ENCODE measurements around the gene ERC2.

The ERC2 gene

DNA sequence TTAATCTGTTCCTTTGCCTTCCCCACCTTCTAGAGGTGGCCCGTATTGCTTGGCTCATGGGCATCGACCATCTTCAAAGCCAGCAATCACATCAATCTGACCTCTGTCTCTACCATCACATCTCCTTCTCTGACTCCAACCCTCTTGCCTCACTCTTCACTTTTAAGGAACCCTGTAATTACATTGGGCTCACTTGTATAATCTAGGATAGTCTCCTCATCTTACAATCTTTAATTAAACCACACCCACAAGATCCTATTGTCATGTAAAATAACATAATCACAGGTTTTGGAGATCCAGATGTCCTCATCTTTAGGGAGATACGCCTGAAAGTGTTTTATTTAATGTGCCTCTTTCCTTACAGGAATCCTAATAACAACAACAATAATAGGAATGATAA, 234.5 kb downstream of the ERC2 start:
- no peak for DNase-seq

DNA sequence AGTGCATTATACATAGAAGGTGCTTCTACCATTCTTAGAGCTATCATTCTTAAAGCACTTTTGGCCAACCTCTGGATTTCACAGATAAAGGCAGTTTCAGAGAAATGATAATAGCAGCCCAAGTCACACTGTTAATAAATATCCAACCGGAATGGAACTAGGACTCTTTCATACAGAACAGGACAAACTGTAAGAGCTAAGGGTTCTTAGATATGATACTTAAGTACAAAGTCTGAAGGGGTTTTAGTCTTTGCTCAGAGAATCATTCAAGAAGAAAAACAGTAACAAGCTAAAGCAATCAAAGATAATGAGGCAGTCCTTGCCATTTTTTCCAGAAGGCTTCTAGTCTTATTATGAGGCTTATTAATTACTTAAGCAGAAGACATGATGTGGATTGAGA, 239.0 kb downstream of the ERC2 start:
- no peak for DNase-seq

DNA sequence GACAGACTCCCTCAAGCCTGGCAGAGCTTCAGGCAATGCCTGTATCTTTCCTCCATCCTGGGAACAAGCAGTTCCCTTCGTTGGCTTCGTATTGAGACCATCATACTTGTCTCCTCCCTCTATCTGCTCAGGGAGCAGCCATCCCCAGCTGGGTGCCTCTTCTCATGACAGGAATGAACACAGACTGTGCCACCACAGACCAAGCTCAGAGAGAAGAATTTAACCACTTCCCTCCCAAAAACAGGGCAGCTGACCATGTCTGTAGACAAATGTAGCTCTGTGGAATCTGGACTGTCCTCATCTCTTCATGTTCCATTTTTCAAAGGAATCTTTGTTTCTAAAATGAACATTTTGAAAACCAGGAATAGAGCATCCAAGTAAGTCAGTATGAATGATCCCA, 245.4 kb downstream of the ERC2 start:
- no peak for DNase-seq

DNA sequence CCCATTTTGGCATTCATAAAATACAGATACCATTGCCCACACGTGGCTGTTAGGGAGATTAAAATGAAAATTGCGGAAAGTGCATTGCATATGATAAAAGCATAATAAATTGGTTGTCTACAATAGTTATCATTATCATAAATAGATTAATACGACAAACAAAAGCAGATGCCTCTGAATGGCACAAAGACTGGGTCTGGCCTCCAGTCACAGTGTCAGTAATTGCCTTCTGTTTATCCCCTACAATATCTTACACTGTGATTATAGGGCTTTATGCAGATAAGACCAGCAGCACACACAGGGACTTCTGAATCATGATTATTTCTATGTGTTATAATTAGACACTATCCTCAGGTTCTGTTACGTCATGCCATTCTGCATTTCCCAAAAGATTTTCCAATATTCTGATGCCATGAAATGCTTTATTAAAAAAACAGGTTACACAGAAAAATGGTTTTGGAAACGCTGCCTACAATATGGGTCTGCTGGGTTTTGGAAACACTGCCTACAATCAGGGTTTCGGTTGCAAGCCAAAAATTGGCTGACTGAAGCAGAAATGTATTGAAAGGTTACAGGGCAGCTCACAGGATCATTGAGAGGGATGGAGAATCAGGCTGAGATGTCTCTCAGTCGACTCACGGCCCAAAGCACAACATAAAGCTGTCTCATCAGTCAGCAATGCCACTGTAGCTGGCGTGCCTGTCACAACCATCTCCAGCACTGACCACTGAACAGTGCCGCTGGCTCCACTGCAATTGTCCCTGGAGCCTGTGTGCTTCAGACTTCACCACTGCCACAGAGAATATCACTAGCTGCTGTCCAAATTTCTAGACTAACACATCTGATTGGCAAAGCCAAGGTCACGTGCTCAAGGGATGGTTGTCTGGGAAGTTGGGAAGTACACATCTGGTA, 248.1 kb downstream of the ERC2 start:
- no peak for DNase-seq

DNA sequence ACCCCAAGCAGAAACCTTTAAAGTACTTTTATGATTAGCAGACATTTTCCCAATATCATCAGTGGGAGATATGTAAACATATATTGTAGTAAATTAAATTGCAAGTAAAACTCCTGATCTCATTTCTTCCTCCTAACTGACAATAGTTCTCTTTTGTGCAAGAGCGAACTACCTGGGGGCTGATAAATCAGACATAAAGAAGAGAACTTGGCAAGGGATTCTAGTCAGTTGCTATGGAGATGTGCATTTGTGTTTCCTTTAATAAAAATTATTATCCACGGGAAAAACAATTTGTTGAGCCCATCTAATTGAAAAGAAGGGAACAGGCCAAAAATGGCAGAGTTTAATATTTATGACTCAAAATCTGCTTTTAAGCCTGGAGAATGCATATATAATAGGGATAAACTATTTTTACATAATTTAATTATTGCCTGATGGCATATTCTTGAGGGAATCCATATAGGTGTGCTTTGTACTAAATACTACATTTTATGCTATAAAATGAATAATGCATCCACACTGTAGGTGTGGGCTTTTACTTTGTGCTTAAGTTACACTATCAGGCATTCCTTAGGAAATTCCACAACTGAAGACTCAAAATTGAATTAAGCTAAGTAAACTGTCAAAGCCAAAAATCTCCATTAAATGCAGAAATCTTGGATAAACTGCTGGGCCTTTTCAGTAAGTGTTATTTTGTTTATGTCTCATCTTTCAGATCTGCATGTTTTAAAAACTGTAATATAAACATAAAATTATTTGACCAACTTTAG, 258.1 kb downstream of the ERC2 start:
- no peak for DNase-seq

DNA sequence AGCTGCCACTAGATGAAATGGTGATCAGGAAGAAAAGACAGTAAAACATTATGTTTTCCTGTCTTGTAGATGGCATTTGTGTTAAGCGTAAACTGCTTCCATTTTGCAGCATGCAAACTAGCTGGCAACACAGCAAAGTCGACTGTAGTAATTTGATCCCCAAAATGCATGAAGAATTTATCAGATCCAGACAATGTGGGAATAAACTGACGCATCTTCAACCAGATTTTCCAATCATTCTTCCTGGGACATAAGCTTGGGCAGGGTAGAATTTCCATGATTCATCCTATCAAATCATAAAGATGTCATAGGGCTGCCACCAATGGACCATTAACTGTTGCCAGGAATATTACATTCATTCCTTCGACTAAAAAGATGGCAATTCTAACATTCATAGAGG, 260.3 kb downstream of the ERC2 start:
- no peak for DNase-seq

DNA sequence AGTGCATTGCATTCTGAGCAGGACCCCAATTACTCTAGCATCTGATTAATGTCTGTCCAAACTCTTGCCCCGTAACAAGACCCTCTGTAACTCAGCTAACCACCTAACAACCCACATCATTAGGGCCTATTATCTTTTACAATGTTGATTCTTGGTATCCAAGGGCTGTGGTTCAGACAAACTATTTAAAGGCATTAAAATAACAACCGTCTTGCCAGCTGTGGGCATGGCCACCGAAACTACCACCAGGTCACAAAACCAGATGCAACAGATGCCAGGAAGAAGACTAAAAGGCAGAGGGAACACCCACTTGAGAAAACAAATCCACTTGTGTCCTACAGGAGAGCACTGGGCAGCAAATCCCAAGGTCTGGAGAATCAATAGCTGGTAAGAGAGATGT, 262.9 kb downstream of the ERC2 start:
- DNase-seq = no peak

DNA sequence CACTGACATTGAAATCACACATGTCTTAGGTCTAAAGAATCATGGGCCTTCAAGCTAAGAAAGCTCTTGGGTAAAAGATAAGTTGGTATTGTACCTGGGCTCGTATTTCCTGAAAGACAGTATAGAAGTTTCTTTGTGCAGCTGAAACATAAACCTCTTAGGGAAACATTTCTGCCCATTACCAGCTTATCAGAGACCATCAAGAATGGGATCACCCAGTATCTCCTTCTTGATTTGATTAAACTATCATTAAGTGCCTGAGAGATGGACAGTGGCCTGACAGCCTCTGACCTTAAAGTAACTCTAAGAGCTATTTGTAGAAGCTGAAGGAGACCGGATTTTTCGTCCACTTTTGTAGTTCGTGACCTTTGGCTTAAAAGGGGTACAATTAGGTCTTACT, 265.3 kb downstream of the ERC2 start:
- DNase-seq = no peak

DNA sequence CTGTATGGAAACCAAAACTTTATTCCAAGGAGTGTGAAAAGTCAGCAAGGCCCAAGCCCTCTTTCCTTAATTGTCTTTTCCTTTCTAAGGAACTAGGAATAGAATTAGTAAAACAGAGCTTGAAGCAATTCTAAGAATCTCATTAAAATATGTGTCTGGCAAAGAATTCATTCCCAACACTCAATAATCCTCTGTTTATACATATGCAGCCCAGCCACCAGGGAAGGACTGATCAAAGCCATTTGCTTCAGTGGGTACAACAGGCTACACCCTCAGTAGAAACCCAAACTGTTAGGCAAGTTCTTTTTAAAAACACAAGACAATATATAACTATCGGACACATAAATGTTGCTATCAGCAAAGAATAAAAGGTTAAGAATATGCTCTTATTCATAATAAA, 266.9 kb downstream of the ERC2 start:
- DNase-seq = no peak

DNA sequence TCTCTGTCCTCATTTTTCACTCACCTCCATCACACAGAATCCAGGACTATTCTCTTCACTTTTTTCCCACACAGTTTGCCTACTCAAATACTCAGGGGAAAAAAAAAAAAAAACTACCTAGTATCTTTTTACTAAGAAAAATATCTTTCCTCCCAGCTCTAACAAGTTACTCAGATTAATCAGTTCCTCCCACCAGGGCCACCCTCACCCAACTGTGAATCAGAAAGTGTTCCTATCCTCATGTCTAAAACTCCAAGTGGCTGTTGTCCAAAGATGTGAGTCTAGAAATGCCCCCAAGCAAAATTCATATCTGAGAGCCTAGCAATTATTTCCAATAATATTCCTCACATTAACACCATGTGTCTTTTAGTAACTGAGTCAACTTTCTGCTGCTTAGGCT, 268.0 kb downstream of the ERC2 start:
- no peak for DNase-seq

DNA sequence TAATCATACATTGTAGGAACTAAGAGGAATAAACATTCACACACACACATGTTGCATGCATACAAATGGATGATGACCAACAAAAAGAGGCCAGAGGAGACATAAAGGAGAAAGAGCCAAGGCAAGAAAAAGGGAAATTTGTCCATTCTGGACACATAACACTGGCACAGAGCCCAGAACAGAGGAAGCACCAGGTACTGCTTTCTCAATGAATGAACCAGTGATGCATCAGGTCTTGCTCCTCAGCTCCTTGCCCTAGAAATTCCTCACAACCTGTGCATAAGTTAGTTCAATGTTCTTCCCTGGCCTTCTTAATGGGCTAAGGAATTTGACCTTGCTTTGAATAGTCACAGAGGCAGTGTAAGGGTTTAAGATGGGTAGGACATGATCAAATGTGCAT, 270.3 kb downstream of the ERC2 start:
- DNase-seq = no peak

DNA sequence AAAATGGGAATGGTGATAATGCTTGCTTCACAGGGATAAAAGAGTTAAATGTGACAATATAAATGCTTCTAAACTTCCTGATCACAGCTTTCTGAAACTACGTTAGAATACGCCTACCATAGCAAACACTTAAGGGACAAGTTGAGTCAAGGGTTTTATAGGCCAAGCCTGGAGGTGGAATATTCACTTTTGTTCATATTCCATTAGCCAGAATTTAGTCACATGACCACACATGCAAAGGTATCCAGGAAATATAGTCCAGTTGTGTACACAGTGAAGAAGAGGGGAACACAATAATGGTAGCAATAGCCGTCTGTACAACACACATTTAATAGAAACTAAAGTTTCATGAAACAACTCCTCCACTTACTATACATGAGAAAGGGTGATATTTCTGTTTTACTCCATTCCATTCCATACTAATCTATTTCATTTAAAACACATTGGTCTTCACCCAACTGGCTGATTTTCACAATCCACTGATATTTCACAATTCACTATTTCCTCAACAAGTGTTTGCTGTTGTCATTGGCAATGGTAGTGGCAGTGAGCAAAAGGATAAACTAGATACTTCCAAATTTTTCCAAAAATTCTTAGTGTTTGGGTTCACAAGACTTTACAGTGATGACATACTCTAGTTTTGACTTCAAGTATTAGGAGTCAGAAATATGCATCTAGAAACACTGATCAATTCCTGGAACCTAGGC, 270.9 kb downstream of the ERC2 start:
- DNase-seq = no peak

DNA sequence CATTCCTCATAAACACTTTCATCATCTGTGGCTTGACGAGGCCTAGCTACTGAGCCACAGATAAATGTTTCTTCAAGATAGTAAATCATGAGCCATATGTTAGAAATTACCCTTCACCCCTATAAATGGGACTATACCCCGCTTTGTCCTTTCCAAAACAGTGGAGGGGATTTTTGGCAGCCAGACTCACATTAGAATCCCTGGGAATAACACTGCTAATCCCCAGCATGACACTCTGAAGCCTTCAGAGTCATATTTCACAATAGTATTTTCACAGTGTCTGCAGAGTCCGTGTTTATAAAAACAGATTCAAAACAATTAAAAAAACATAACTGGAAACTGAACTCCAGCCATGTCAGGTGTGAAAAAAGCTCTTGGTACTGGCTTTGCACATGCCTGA, 271.6 kb downstream of the ERC2 start:
- DNase-seq = no peak

DNA sequence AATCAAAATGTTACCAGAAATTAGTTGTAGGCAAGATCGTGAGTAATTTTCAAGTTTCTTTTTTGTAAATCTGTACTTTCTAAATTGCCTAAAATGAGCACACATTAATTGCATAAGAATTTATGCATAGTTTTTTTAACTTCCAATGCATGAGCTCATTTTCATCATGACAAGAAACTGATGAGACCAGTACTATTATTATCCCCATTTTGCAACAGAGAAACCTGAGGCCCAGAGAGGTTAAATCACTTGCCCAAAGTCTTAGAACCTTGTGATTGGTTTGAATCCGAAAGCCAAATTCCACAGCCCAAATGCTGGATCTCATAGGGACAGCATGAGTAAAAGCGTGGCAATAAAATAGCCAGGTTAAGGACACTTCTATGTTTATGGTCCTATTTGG, 274.7 kb downstream of the ERC2 start:
- no peak for DNase-seq

DNA sequence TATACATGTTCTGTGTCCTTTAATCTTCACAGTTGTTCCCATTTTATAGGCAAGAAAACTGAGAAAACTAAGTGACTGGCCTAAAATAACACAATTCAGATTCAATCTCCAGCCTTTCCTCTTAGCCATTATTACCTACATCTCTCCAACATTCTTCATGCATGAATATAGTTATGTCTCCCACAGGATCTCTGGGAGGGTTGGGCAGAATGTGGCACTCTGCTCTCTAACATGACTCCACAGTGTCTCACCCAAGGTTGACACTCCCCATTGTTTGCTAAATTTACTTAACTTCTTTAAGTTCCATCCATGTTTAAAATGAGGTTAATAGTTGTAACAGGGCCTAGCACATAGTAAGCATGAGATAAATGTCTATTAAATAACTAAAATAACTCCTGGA, 276.3 kb downstream of the ERC2 start:
- no peak for DNase-seq

DNA sequence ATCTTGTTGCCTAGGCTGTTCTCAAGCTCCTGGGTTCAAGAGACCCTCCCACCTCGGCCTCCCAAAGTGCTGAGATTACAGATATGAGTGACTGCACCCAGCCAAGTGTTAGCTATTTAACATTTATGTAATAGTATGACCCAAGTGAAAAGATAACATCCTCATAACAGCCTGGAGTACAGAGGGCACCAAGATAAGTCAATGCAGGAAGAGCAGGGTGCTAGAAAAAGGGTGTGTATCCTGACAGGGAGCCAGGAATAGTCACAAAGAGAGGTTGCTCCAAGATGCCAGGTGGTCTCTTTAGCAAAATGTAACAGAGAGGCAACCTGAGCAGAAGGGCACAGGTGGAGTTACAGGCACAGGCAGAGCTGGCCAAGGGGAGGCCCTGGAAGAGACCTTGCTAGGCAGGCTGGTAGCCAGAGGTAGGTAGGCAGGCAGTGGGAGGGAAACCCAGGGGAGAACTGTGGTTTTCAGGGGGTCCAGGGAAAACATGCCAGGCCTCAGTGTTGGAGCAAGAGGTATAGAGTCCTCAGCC, 277.4 kb downstream of the ERC2 start:
- DNase-seq = no peak

DNA sequence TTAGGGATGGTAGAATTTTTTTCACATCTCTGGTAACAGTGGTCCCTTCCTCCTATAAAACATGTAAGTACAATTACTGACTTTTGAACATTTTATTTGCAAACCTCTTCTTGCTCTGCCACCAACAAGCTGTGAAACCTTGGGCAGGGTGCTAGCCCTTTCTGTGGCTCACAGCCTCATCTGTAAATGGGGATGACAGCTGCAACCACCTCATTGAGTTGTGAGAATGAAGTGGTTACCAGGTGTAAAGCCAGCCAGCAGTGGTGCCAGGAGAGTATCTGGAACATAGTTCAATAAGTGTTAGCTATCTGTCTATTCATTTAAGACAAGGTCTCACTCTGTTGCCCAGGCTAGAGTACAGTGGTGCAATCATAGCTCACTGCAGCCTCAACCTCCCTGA, 278.1 kb downstream of the ERC2 start:
- no peak for DNase-seq

DNA sequence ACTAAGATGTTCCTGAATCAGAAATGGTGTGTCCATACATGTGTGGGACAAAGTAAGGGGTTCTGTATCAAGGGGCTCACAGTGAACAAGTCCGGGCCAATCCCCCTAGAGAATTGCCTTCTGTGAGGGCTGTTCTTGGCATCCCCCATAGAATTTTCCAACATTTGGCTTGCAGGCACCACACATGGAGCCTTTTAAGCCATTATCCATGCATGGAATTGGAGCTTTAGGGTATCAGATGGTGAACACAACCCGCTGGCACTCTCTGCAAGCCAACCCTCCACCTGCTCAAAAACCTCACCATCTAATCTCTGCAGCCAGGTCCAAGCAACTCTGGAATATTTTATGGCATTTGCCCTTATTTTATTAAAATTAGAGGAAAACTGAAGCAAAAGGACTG, 278.7 kb downstream of the ERC2 start:
- DNase-seq = no peak

DNA sequence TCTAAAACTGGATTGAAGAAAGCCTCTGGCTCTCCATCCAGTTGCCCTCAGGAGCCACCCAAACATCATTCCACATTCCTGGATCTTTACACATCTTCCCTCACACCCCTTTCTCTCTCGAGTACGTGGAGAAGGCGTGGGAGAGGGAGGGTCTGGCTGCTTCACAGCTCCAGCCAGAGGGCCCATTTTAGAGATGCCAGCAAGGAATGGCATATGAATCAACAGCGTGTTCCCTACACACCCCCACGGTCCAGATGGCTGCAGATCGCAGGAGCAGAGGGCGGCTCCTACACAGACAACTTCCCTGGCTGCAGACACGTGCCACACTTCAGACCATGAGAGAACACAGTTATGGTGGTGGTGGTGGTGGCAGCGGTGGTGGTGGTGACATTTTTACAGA, 280.1 kb downstream of the ERC2 start:
- DNase-seq = no peak

DNA sequence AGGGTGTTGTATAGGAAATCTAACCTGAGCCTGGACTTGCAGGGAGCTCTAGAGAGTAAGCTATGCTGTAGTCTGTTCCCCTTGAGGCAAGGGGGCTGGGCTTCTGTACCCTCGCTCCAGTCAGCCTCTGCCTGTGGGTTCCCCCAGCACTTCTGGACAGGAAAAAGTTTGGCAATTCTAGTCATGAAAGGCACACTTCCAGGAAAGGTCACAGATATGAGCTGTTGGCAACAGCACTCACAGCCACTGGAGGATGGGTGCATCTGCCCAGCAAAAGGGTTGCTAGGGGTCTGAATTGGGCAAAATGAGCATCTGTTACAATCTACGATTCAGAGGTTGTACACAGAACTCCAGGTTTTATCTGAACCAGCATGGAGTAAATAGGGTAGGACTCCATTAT, 281.2 kb downstream of the ERC2 start:
- DNase-seq = no peak

DNA sequence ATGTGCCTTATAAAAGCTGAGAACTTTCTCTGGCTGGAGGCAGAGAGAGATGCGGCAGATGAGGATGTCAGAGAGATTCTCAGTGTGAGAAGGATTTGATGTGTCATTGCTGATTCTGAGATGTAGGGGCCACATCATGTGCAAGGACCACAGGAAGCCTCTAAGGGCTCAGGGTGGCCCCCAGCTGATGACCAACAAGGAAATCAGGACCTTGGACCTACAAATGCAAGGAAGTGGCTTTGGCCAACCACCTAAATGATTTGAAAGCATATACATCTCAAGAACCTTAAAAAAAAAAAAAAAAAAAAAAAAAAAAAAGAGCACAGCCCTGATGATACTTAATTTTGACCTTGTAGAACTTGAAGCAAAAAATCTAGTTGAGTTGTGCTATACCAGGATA, 282.4 kb downstream of the ERC2 start:
- no peak for DNase-seq

DNA sequence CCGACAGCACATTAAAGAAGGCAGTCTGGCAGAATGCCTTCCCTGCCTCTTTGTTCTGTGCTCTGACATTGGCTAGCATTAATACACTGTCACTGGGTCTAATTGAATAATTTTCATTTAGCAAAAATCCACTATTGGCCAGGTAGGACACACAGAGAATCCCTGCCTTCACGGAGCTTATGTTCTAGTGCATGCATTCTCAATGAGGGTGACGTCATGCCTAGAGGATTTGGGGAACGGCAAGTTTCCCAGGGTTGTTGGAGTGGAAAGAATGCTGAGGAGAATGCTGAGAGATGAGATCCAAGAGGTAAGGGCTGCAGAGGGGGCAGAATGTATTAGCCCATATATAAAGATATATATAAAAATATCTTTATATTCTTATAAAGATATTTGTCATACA, 284.7 kb downstream of the ERC2 start:
- DNase-seq = no peak

DNA sequence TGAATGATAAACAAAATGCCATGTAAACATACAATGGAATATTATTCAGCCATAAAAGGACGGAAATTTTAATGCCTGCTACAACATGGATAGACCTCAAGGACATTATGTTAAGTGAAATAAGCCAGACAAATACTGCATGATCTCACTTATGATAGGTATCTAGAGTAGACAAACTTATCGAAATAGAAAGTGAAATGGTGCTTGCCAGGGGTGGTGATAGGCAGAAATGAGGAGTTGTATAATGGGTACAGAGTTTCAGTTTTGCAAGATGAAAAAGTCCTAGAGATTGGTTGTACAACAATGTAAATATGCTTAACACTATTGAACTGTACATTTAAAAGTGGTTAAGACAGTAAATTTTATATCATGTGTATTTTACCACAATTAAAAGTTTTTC, 287.8 kb downstream of the ERC2 start:
- no peak for DNase-seq

DNA sequence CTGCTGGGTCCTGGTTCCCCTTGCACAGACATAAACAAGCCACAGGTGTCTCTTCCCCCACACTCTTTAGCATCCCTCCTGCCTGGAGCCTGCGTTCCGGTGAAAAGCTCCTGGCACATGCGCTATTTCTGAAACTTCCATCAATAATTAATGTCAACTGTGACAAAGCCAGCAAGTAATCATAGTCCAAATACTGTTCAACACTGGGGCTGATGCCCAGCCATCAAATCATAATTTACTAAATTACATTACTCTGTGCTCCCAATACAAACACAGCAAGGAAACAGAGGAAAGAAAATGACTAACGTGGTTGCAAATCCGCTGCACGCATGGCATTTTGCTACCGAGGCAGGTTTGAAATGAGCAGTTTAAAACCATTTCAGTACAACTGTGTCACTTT, 294.7 kb downstream of the ERC2 start:
- DNase-seq = no peak
